Erythroblast (primary cell): ENCODE measurements around the gene EGFR.

ENCODE experiments used
- GATA1 ChIP-seq: IDR thresholded peaks from 2 replicates; pipeline ENCODE4 v1.6.1; 2011; ENCODE audit warnings: low read depth, mild to moderate bottlenecking, control low read depth, low read length, moderate library complexity
- POLR2A ChIP-seq: IDR thresholded peaks from 2 replicates; pipeline ENCODE4 v1.6.1; 2011; ENCODE audit warnings: mild to moderate bottlenecking, low read length

DNA sequence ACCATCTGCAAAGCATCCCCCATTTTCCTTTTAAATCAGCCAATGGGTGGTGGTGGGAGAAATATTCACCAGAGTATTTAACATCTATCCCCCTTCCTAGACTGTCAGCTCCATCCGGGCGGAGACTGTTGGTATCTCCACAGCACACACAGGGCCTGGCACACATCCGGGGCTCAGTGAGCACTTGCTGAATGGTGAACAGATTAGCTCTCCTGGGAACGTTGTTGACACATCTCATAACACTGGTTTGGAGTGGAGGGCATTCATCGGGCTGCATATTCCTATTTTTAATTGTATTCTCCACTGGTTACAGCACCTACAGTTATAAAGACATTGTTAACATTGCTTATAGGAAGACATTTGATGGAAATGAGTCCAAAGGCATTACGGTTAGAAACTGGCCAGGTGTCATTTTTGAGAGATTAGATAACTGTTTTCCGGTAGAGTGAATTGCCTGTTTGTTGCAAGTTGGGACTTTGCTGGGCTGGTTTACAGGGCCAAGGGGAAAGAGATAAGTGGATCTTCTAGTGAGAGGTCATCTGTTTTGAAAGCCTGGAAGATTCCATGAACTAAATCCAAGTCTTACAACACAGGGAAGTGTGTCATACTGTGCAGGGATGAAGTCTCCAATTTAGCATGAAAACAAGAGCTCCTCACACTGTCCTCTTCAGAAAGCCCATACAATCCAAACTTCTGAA lies 101.8 kb downstream of the EGFR start:
- TF ChIP-seq POLR2A (no peak), GATA1 (no peak)
